Limb (tissue), 2 donors: ENCODE results near the gene FAM53B.
"Not testable (repeated sequence)": the region's sequence is repeated elsewhere in the genome, so short reads cannot be mapped to it uniquely, and the experiment has no call there.

ENCODE experiments used
- DNase-seq, 2 donors: peaks; one replicate each; pipeline ENCODE4 v3.0.0-alpha.2; 2016; ENCODE audit errors: extremely low spot score in 2 of 2

Gene FAM53B

DNA sequence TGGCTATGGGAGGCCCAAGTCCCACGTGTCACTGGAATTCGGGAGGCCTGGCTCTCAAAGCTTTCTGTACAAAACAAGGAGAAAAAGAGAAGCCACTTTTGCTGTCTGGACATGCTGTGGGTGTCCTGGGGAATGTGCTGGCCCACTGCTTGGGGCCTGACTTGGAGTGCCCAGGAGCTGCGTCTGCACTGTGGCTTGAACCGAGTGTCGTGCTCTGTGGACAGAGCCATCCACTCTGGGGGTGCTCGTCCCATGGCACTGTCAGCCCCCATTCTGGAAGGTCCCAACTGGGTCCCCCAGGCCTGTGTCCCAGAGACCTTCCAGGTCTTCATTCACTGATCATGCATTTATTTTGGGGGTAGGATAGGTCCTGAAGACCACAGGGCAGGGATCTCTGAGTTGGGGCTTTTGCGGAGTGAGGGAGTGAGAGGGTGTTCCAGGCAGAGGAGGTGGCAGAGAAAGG lies 144.6 kb downstream of the FAM53B start:
- no peak for DNase-seq

DNA sequence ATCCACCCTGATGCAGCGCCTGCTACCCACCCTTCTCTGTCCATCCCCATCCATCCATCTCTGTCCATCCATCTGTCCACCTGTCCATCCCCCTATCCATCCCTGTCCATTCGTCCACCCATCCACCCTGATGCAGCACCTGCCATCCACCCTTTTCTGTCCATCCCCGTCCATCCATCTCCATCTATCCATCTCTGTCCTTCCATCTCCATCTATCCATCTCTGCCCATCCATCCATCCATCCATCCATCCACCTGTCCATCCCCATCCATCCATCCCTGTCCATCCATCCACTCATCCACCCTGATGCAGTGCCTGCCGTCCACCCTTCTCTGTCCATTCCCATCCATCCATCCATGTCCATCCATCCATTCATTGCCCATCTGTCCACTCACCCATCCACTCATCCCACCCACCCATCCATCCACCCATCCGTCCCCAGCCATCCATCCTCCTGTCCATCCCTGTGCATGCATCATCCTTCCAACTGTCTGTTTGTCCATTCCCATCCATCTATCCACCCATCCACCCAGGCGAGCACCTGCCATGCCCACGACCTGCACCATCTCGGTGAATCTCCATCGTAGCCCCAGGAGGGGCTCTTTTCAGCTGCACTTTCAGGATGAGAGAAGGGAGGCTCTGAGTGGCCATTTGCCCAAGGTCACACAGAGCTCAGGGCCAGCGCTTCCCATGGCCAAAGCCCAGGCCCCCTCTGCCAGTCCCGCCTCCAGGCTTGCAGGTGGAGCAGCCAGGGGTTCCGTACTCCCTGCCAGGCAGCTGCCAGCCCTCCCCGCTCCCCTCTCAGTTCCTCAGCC lies 145.2 kb downstream of the FAM53B start:
- no peak for DNase-seq

DNA sequence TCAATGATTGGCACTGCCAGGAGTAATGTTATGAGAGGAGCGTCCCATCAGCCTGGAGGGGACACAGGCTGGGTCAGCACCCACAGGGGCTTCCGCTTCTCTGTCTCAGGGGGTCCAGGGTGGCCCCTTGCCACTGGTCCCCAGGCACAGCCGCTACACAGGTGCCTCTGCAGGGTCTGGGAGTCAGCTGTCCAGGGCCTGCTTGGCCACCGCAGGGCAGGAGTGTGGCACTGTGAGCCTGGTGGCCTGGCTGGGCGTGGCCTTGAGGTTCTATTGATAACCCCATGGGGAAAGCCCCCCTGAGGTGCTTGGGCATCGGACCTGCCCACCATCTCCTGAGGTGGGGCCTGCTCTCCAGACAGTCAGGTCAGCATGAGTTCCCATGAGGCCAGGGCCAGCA lies 146.0 kb downstream of the FAM53B start:
- no peak for DNase-seq

DNA sequence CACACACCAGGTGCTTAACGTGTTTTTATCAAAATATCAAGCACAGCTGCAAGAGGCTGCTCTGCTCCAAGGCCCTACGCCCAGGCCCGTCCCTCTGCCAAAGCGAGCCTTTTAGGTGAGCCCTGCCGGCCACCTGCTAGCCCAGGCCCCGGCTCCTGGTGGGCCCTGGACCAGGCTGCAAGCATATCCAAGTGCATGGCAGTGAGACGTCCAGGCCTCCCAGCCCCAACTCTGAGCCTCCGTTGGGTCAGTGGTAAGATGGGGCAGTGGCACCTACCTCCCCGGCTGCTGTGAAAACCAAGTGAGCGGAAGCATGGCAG lies 146.4 kb downstream of the FAM53B start:
- no peak for DNase-seq

DNA sequence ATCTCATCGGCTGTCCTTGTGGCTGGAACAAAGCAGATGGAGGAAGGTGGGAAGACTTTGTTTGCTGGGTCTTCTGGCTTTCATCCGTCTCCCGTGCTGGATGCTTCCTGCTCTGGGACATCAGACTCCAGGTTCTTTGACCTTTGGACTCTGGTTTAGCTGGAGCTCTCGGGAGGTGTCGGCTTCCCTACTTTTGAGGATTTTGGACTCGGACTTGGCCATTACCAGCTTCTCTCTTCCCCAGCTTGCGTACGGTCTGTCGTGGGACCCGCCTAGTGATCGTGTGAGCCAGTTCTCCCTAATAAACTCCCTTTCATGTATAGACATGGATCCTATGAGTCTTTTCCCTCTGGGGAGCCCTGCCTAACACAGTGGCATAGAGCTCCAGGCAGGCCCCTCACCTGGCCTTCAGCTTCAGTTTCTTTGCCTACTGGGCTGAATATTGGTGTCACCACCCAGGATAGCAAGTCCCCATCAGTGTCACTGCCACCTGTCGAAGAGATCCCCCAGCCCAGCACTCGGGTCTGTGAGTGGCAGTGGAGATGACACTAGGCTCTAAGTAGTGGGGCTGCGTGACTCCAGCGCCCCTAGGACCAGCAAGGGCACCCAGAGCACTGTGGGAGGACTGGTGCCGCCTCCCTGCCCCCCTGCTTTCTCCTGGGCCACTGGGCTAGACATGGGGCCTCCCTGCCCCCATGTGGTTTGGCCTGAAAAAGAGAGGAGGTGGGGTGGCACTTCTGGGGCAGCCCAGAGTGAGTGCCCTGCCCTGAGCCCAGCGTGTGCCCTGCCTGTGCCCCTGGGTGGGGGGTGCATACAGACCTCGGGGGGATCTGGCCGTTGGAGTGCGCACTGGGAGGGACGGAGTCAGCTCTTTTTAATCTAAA lies 147.0 kb downstream of the FAM53B start:
- no peak for DNase-seq

DNA sequence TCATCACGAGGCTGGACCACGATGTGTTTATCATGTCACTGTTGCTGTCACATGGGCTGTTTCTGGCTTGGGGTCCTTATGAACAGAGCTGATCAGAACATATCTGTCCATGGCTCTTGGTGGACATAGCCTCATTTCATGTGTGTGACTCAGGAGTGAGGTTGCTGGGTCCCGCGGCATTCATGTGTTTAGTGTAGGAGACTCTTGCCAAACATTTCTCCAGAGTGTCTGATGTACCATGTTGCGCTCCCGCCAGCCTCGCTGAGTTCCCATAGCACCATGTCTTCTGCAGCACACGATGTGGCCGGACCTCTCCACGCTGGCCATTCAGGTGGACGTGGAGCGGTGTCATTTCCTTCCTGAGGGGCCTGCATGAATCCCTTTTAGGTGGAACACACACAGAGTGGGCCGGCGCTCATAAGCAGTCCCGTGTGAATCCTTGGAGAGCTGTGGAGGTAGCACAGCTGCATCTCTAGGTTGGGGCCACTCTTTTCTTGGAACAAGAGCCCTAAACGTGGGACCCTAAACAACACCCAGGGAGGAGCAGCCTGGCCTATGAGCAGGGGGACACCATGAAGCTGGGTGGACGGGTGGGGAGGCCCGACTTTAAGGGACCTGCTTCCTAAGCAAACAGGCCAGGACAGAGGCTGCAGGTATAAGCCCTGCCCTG lies 147.9 kb downstream of the FAM53B start:
- no peak for DNase-seq

DNA sequence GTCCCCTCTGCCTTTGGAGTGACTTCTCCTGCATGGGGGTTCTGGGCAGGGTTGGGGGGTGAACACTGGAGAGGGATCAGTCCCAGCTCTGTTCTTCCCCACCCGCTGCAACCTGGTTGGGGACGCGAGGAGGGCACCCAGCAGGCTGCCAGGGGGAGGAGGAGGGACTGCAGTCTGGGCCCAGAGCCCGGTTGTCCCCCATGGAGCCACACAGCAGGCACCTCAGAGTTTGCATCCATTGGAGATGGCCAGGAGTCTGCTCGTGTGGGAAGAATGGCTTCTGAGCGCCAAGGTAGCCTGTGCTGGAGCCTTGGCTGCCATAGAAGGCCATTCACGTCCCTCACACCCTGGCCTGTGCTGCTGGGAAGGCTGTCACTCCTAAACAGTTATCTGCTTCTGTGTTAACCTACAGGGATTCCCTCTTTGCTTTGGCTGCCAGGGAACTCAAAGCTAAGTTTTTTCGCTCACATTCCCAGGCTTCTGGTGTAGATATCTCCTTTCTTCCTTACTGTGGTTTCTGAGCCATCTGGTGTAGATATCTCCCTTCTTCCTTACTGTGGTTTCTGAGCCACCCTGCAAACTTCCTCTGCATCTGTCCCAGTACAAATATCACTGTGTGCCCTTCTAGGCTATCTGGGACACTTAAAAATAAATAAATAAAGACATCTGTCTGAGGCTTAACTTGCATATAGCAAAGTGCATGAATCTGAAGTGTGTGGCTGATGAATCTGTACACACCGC lies 148.9 kb downstream of the FAM53B start:
- DNase-seq = no peak

DNA sequence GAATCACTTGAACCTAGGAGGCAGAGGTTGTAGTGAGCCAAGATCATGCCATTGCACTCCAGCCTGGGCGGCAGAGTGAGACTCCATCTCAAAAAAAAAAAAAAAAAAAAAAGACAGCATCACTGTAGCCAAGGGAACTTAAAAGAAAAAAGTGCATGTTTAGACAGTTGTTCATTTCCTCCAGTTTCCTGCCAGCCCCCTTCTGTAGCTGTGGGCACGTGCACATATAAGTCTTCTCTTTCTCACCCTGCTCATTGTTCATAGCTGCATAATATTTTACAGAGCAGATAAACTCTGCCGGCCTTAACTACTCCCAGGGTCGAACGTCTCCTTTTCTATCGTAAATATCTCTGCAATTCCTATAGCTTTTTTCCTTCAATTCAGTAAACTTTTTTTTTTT lies 149.9 kb downstream of the FAM53B start:
- no peak for DNase-seq

DNA sequence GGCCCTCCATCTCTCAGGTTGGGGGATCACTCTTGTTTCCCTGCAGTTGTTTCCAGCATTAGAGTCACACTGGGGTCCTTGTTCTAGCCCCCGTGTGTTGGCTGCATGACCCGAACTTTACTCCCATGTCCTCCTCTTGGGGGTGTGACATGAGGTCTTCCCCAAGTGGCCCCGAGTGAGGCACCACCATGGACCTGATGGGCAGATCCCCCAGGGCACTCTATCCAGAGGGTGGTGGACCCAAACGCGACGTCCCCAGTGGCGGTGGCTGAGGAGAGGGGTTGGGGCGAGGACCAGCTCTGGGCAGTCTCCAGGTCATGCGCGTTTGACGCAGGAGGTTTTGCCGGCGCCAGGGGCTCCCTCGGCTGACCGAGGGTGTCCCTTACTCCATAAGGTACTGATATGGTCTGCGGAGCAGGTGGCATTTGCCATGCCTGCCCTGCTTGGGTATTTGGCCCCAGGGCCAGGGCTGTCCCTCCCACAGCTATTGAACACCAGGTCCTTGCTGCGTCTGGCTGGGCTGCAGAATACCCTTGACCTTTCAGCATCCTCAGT lies 150.7 kb downstream of the FAM53B start:
- no peak for DNase-seq

DNA sequence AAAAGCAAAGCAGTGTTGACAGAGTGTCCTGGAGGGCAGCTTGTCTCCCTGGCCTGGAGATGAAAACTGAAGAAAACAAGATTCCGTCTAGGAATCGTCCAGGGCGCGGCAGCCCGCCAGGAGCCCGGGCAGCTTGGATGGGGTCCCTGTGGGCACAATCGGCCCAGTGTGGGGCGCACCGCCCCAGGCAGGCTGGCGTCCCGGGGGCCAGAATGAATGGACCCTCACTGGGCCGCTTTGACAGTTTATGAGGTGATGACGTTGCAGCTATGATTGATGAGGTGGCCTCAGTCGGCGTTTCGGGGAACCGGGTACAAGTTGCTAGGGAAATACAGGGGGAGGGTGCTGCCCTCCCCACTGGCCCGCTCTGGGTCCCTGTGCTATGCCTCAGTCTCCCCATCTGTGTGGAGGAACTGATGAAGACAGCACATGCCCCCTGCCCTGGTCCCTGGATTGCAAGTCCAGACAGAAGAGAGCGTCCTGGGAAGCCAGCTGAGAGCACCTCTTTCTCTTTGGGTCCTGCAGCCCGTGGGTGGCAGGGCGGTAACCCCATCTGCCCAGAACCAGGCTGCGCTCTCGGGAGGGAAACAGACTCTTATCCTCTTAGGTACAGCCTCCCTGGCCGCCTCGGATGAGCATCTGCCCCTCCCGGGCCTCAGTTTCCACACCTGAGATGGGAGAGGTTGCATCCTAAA lies 151.3 kb downstream of the FAM53B start:
- no peak for DNase-seq

DNA sequence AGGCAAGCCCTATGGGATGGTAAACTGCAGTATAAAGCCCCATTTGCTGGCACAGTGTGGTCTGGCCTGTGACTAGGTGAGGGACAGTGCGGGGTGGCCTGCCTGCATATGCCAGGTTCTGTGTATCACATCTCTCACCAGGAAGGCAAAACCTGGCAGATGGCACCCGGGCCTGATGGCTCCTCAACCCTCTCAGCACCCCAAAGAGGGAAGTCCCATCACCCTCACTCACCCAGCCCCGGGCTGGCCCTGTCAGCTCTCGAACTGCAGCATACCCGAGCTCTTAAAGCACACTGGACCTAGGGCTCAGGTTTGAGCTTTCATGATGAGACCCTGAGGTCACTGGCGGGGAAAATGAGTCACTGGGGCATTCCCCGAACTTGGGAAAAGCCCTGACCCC lies 152.1 kb downstream of the FAM53B start:
- no peak for DNase-seq

DNA sequence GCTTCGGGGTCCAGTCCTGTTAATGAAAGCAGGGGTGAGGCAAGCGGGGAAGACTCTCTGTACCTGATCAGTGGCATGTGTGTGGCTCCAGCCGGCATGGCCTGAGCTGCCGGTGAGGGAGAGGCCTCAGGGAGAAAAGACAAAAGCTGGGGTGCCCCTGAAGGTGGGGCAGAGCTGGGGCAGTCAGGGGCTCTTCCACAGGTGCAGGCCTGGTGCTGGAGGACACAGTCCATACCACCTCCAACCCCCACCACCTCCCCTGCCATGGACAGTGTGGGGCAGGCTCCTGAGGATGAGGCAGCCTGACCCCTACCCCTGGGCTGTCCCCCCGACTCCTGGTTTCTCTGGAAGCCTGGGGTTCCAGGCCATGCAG lies 153.1 kb downstream of the FAM53B start:
- DNase-seq = no peak

DNA sequence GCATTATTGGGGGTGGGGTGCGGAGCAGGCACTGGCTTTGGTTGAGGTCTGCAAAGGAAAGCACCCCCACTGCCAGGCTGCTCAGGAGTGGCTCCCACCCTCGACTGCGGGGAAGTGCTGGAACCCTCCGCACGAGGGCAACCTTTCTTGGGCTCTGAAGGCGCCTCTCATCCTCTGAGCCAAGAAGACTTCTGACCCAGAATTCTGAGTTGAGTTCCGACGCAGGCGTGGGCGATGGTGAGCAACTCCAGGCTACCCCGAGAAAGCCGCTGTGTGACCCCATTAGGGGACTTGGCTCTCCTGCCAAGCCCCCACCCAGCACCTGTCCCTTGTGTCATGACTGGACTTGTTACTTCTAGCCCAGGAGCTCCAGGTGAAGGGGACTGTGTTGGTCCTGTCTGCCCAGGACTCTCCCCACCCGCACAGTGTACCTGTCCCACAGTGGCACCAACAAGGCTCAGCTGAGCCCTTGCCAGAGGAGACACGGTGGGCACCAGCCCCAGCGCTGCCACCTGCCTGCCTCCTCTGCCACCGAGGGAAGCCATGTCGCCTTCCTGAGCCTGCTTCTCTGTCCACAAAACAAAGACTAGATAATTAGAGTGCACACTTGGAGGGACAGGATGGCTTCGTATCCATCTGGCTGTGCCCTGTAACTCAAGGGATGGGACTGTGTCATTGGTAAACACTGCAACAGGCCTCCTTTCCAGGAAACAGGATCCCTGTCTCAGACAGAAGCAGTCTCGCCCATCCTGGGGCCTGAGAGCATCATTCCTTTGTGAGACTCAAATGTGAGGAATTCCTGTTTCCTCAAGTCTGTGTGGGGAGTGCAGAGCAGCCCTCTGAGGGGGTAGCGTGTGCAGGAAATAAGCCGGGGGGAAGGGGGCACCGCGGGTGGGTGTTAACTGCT lies 153.7 kb downstream of the FAM53B start:
- peak in 1 of 2 donors; percentile 37 for DNase-seq

DNA sequence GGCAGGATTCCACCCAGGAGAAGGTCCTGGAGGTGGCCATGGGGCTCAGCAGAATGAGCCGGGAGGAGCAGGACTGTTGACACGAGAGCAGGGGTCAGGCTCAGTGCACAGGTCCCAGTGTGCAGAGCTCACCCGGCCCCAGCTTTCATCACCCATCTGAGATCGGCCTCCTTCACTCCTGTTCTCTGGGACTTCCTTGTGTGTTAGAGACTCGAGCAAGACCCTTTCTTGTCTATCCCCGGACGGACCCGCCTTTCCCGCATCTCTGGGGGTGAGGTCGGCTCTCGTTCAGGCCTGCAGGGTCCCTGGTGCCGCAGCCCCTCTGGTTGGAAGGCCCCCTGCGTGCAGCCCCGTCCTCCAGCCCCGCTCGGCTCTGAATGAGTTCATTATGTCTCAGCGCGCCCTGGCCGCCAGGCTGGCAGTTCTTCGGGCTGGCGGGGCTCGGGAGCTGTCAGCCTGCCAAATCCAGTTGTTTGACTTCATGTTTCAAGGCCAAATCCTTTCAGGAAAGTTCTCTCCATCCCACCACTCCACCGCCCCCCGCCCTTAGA lies 154.6 kb downstream of the FAM53B start:
- DNase-seq = peak; percentile 68 to 83

DNA sequence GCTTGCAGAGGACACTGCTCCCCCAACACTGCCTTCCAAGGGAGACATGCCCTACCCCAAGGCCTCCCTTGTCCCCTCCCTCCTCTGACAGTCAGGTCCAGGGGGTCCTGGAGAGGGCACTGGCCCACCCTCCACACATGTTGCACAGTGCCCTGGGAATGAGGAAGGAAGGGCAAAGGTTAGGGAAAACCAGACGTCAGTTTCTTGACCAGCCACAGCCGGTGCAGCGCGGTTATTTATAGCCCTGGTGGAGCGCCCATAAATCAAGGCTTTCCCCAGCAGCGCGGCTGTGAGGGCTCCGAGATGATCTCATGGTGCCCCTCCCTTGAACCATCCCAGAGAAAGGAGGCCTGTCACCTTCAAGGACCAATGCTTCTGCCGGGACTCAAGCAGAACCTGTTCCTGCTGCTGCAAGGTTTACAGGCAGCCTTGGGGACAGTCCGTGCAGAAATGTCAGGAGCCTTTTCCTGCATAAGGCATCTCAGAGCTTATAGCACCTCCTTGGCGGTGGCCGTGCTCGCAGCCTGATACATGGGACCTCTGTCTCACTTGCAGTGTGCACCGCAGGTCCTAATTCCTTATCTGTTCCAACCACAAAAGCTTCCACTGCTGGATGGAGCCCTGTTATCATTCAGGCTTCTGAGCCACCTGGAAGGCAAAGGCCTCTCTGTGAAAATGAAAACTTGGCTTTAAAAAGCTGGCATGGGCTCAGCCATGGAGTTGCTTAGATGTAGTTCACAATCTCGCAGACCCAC lies 155.3 kb downstream of the FAM53B start:
- DNase-seq = peak; percentile 47 to 73

DNA sequence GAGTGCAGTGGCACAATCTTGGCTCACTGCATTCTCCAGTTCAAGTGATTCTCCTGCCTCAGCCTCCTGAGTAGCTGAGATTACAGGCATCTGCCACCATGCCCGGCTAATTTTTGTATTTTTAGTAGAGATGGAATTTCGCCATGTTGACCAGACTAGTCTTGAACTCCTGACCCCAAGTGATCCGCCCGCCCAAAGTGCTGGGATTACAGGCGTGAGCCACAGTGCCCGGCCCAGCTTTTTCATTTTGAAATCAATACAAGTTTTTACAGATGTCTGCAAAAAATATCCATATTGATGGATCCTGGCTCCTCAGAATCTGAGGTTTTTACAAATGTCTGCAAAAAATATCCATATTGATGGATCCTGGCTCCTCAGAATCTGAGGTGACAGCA lies 155.8 kb downstream of the FAM53B start:
- not testable (repeated sequence) for DNase-seq

DNA sequence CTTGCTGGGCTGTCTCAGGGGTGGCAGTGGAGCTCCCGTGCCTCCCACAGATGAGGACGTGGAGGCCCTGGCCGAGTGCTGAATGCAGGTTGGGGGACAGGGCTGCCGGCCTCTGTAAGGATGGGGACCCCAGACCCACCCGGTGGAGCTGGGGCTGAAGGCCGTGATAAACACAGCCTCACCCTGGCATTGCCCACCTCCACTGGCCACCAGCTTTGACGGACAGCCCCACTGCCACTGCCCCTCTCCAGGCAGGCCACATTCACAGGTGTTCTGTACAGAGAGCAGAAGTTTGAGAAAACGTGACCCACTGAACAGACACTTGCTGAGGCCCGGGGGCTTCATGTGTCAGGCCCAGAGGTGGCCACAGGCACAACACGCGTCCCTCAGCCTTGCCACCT lies 156.4 kb downstream of the FAM53B start:
- DNase-seq = no peak

DNA sequence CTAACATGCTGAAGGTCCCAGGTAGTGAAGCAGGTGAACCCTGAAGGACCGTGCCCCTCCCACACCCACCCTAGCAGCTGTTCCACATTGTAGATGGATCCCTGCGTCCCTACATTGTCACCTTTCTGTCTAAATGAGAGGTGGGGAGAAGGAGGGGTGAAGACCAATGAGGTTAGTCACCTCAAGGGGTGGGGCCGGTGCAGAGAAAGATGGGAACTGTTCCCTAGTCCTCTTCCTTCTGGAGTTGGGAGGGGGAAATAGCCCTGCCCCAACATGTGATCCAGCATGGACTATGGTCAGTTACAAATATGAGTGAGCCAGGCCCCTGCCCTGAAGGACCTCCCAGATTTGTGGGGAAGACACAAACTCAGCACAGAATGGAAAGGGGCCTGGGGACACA lies 158.0 kb downstream of the FAM53B start:
- DNase-seq = no peak

DNA sequence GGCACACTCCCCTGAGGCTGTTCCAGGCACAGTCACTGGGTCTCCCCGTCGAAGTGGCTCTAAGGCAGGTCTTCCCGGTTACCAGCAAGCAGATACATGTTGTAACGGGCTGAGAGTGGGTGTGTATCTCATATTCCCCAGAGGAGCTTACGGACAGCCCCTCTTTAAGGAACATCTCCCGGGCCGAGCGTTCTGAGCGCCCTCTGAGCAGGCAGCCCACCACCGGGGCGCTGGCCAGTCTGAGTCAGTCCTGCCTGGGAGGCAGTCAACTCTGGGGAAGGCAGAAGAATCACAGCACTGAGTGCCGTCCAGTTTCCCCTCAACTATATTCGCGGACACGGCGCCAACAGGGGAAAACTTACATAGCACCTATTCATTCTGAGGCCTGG lies 165.2 kb downstream of the FAM53B start:
- no peak for DNase-seq
